GM12891 (cell line): Measurements from ENCODE around the gene SPARC.

Experiments
- PAX5 ChIP-seq: IDR thresholded peaks from 2 replicates; pipeline ENCODE4 v1.6.1; 2011; ENCODE audit warnings: low read length, moderate library complexity, mild to moderate bottlenecking; ENCODE audit not compliant: insufficient read depth, severe bottlenecking
- POLR2A ChIP-seq: IDR thresholded peaks from 2 replicates; pipeline ENCODE4 v1.6.1; 2011; ENCODE audit warnings: low read depth, low read length, control low read depth
- SPI1 ChIP-seq: IDR thresholded peaks from 2 replicates; pipeline ENCODE4 v1.6.1; 2011; ENCODE audit warnings: low read depth, low read length, control low read depth
- TAF1 ChIP-seq: IDR thresholded peaks from 2 replicates; pipeline ENCODE4 v1.6.1; 2011; ENCODE audit warnings: low read depth, low read length, control low read depth

DNA sequence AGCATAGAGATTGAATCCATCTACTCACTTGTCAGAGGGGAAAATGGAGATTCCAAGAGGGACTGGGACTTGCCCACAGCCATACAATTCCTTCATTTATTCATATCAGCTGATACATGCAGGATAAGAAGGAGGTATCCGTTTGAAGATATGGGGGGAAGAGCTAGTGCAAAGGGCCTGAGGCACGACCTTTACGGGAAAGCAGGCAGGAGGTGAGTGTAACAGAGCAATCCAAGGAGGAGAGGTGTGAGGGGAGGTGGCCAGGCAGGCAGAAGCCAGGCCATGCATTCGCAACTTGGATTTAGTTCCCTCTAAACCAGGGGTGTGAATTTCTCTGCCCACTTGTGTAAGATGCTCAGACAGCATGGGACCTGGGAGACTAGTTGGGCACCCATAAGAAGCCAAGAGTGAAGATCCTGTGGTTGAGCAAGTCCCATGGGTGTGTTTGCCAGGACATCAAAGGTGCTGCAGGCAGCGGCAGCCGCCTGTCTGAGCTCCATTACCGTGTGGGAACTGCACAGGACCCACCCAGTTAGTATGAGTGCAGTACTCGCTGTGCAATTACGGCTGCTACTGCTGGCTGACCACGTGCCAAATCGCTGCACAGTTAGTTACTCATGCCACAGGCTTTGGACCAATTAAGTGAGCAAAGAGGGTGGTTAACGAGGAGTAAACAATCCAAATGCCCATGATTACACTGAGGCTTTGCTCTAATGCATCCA is 64.2 kb downstream of the SPARC start:
- TF ChIP-seq POLR2A = no peak
- TF ChIP-seq PAX5 = no peak
- TF ChIP-seq TAF1 = no peak
- TF ChIP-seq SPI1 = no peak
